Ectodermal cell (in vitro differentiated cells): Measurements from ENCODE around the gene RPL5.

Experiments
- H3K27ac ChIP-seq: 2 replicates; pipeline ENCODE4 v1.7.0; 2013; ENCODE audit warnings: mild to moderate bottlenecking, low read depth, low read length; ENCODE audit not compliant: insufficient read depth, poor library complexity, severe bottlenecking
- H3K27me3 ChIP-seq: 2 replicates; pipeline ENCODE4 v1.7.0; 2013; ENCODE audit warnings: mild to moderate bottlenecking, low read length; ENCODE audit not compliant: insufficient read depth, control insufficient read depth, poor library complexity, severe bottlenecking
- H3K36me3 ChIP-seq: one replicate; pipeline ENCODE4 v1.7.0; 2013; ENCODE audit warnings: low read length; ENCODE audit not compliant: control insufficient read depth, insufficient read depth
- H3K4me1 ChIP-seq: one replicate; pipeline ENCODE4 v1.7.0; 2013; ENCODE audit warnings: low read length; ENCODE audit not compliant: control insufficient read depth, insufficient read depth
- H3K4me3 ChIP-seq: 2 replicates; pipeline ENCODE4 v1.7.0; 2013; ENCODE audit warnings: low read depth, low read length, control low read depth; ENCODE audit not compliant: insufficient read depth
- H3K9me3 ChIP-seq: 2 replicates; pipeline ENCODE4 v1.7.0; 2013; ENCODE audit warnings: mild to moderate bottlenecking, low read length, moderate library complexity; ENCODE audit not compliant: control insufficient read depth
- WGBS, 2 experiments: methylation state at CpG; one replicate each; pipeline ENCODE4 v1.1.7; 2013; ENCODE audit warnings: missing lambda C conversion rate in 2 of 2; 5-methylcytosine and 5-hydroxymethylcytosine counted together

RPL5 gene

GRCh38 chr1:92795166-92795565, 36.7 kb upstream of the RPL5 start:
- H3K27me3 ChIP-seq, result no peaks in the 10 kb centered on the region
- WGBS, 2 experiments, result 96% methylated on average over 3 to 4 of the region's 4 CpGs
- H3K4me1 ChIP-seq, result peaks cover 5% of the 10 kb centered on the region
- no peaks in the 10 kb centered on the region for H3K36me3 ChIP-seq
- no peak overlapping the region for H3K27ac ChIP-seq
- no peaks in the 10 kb centered on the region for H3K9me3 ChIP-seq
- no peak overlapping the region for H3K4me3 ChIP-seq

- H3K4me3 ChIP-seq, result no peak overlapping the region
- no peaks in the 10 kb centered on the region for H3K9me3 ChIP-seq
- H3K27me3 ChIP-seq, result no peaks in the 10 kb centered on the region
- H3K36me3 ChIP-seq, result no peaks in the 10 kb centered on the region
- H3K27ac ChIP-seq, result no peak overlapping the region
- no peaks in the 10 kb centered on the region for H3K4me1 ChIP-seq
These were observed 34.5 kb upstream of the RPL5 start for GRCh38 chr1:92797297-92797696.

GRCh38 chr1:92797961-92798360, 33.9 kb upstream of the RPL5 start:
- 100% methylated on average over 1 of the region's 1 CpG for WGBS, 2 experiments
- no peak overlapping the region for H3K27ac ChIP-seq
- H3K4me3 ChIP-seq, result no peak overlapping the region
- no peaks in the 10 kb centered on the region for H3K4me1 ChIP-seq
- H3K36me3 ChIP-seq, result no peaks in the 10 kb centered on the region
- no peaks in the 10 kb centered on the region for H3K27me3 ChIP-seq
- no peaks in the 10 kb centered on the region for H3K9me3 ChIP-seq

GRCh38 chr1:92803140-92803887, 28.5 kb upstream of the RPL5 start:
- 92 to 94% methylated on average over 6 of the region's 7 CpGs for WGBS, 2 experiments

GRCh38 chr1:92804721-92805201, 27.1 kb upstream of the RPL5 start:
- 88% methylated on average over 7 of the region's 7 CpGs for WGBS, 2 experiments
- H3K9me3 ChIP-seq, result no peaks in the 10 kb centered on the region
- no peak overlapping the region for H3K4me3 ChIP-seq
- no peaks in the 10 kb centered on the region for H3K27me3 ChIP-seq
- H3K4me1 ChIP-seq, result no peaks in the 10 kb centered on the region
- no peak overlapping the region for H3K27ac ChIP-seq
- H3K36me3 ChIP-seq, result no peaks in the 10 kb centered on the region

More at GRCh38 chr1:92803140-92803887, 28.5 kb upstream of the RPL5 start:
- H3K27ac ChIP-seq, result no peak overlapping the region
- H3K27me3 ChIP-seq, result no peaks in the 10 kb centered on the region
- H3K36me3 ChIP-seq, result no peaks in the 10 kb centered on the region
- no peaks in the 10 kb centered on the region for H3K9me3 ChIP-seq
- H3K4me1 ChIP-seq, result no peaks in the 10 kb centered on the region
- no peak overlapping the region for H3K4me3 ChIP-seq

GRCh38 chr1:92805216-92805615, 26.6 kb upstream of the RPL5 start:
- Histone ChIP-seq H3K4me3 (no peak overlapping the region), H3K27me3 (no peaks in the 10 kb centered on the region), H3K36me3 (no peaks in the 10 kb centered on the region), H3K9me3 (no peaks in the 10 kb centered on the region), H3K4me1 (no peaks in the 10 kb centered on the region), H3K27ac (no peak overlapping the region)
- 90 to 92% methylated on average over 1 of the region's 1 CpG for WGBS, 2 experiments

- Histone ChIP-seq H3K4me3 (no peak overlapping the region), H3K27me3 (no peaks in the 10 kb centered on the region)
These were observed 23.5 kb upstream of the RPL5 start for GRCh38 chr1:92808381-92808780.

GRCh38 chr1:92816732-92817131, 15.1 kb upstream of the RPL5 start:
- no peaks in the 10 kb centered on the region for H3K27me3 ChIP-seq
- no peak overlapping the region for H3K4me3 ChIP-seq
- H3K9me3 ChIP-seq, result no peaks in the 10 kb centered on the region
- no peaks in the 10 kb centered on the region for H3K4me1 ChIP-seq
- H3K27ac ChIP-seq, result no peak overlapping the region
- no peaks in the 10 kb centered on the region for H3K36me3 ChIP-seq
- WGBS, 2 experiments, result 77 to 82% methylated on average over 2 of the region's 2 CpGs

More at GRCh38 chr1:92808381-92808780, 23.5 kb upstream of the RPL5 start:
- no peaks in the 10 kb centered on the region for H3K4me1 ChIP-seq
- no peaks in the 10 kb centered on the region for H3K9me3 ChIP-seq
- H3K27ac ChIP-seq, result no peak overlapping the region
- H3K36me3 ChIP-seq, result no peaks in the 10 kb centered on the region

GRCh38 chr1:92817137-92817697, 14.6 kb upstream of the RPL5 start:
- 92 to 93% methylated on average over 1 of the region's 1 CpG for WGBS, 2 experiments
- no peaks in the 10 kb centered on the region for H3K9me3 ChIP-seq

GRCh38 chr1:92817986-92818764, 13.7 kb upstream of the RPL5 start:
- H3K4me3 ChIP-seq, result no peak overlapping the region

More at GRCh38 chr1:92817137-92817697, 14.6 kb upstream of the RPL5 start:
- Histone ChIP-seq H3K27me3 (no peaks in the 10 kb centered on the region), H3K27ac (no peak overlapping the region), H3K4me1 (no peaks in the 10 kb centered on the region), H3K4me3 (no peak overlapping the region), H3K36me3 (no peaks in the 10 kb centered on the region)

More at GRCh38 chr1:92817986-92818764, 13.7 kb upstream of the RPL5 start:
- WGBS, 2 experiments, result 90 to 93% methylated on average over 3 of the region's 3 CpGs
- Histone ChIP-seq H3K27me3 (no peaks in the 10 kb centered on the region), H3K36me3 (no peaks in the 10 kb centered on the region), H3K4me1 (no peaks in the 10 kb centered on the region), H3K27ac (no peak overlapping the region), H3K9me3 (no peaks in the 10 kb centered on the region)
